ENCODE data around the gene SND1. TPM values are rescaled to one million over a fixed set of nuclear protein-coding genes. Genes with fewer than 3 reads are reported as not detected.

Gene SND1
- total RNA-seq, 4 donors from 2014 or later = 64.3 to 77.0 (median 70.4) TPM

DNA sequence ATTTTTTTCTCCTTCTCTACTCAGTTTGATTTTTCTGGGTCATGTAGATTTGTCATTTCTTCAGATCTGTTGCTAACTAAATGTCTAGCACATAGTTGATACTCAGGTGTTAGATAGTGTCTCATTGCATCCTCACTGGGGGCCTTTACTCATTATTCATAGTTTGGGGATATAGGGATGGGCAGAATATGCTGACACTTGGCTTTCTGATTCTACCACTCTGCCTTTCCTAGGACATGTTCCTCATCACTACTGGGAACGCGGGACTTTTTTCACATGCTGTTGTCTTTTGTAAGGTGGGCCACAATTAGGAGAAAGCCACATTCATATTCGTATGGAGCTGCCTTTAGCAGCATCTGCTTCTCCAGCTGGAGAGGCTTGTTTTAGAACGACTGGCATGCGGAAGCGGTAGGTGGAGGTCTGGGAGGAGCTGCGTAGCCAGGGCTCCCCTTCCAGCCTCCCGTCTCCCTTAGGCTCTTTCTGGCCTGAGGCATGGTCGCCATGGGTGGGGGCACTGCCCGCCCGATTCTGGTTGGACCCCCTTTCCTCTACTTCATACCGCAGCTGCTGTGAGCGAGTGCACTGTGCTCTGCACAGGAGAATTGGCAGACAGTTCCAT lies 78.8 kb downstream of the SND1 start:
- Histone ChIP-seq H3K36me3 (no peaks in the 10 kb centered on the region), H3K27ac (no peak overlapping the region)
- in situ Hi-C loops (cut with MboI; ENCODE audit: low pct_ligation_motif_present in 1 of 4, low pct_unique_long_range_greater_than_20kb in 1 of 4, low sequenced_read_pairs in 3 of 4) = no loop called here

DNA sequence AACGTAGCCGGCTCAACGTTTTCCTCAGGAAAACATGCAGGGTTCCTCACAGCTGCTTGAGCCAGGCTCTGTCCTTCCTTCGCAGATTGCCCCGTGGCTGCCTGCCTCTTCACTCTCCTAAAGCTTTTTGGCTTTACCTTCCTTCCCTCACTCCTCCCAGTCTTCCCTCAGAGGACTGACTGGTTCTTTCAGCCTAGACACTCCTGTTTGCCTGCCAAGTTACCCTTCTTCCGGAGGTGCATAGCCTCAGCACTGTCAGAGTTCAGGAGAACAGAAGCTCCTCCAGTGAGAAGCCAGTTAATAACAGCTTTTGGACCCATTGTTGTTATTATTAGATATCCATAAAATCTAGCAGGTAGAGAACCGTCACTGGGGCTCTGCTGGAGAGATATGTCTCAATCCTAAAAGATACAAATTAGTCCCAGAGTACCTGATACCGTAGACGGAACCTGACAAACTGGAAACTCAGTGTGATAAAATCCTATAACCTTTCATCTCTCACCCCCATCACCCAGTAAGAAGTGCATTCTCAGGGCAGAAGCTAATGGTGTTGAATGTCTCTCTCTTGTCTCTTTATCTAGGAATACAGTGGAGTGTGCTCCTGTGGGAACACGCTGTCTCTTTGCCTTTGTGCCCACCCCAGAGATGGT lies 79.6 kb downstream of the SND1 start:
- Histone ChIP-seq H3K27ac (no peak overlapping the region), H3K36me3 (no peaks in the 10 kb centered on the region), H3K9me3 (no peaks in the 10 kb centered on the region), H3K4me1 (no peaks in the 10 kb centered on the region), H3K27me3 (no peaks in the 10 kb centered on the region), H3K4me3 (no peak overlapping the region)
- no peak for TF ChIP-seq EP300 (IDR thresholded peaks at IDR 0.05; ENCODE audit: low read depth)
- in situ Hi-C loops (cut with MboI; ENCODE audit: low pct_ligation_motif_present in 1 of 4, low pct_unique_long_range_greater_than_20kb in 1 of 4, low sequenced_read_pairs in 3 of 4) (no loop called here), intact Hi-C loops (cut with DNase I; ENCODE audit: low total_unique reads) (no loop called here)
- DNase-seq = no peak
- WGBS, 2 donors (ENCODE audit: low coverage in 1 of 2) = 90 to 92% methylated on average over 10 of the region's 10 CpGs

More for the DNA sequence above, 78.8 kb downstream of the SND1 start:
- Histone ChIP-seq H3K27me3 (no peaks in the 10 kb centered on the region), H3K4me1 (no peaks in the 10 kb centered on the region), H3K4me3 (no peak overlapping the region), H3K9me3 (no peaks in the 10 kb centered on the region)
- TF ChIP-seq POLR2AphosphoS5 (IDR thresholded peaks at IDR 0.05) (no peak), POLR2A (IDR thresholded peaks at IDR 0.05) (no peak), EP300 (IDR thresholded peaks at IDR 0.05; ENCODE audit: low read depth) (no peak), CTCF (IDR thresholded peaks at IDR 0.05) (no peak)
- DNase-seq = no peak
- intact Hi-C loops (cut with DNase I; ENCODE audit: low total_unique reads) = no loop called here
- 83 to 92% methylated on average over 2 to 13 of the region's 13 CpGs for WGBS, 2 donors (ENCODE audit: low coverage in 1 of 2)

DNA sequence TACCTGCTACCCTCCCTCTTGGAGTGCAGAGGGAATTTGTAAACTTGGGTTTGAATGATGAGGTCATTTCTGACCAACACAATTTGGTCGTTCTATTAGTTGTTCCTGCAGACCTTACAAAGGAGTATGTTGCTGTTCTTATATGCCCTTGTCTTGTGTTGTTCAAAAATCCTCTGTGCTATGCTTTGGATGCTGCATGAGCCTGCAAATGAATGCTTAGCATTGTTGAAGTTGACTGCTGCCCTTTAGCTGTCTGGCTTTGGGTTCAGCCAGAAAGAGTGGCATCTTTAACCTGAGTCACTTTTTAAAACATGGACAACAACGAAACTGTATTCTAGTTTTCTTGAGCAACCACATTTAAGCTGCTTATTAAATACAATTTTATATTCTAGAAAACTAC lies 80.3 kb downstream of the SND1 start:
- WGBS, 2 donors (ENCODE audit: low coverage in 1 of 2) = 90 to 93% methylated on average over 2 of the region's 2 CpGs
- H3K4me1 ChIP-seq = no peaks in the 10 kb centered on the region
- TF ChIP-seq POLR2A (IDR thresholded peaks at IDR 0.05) = no peak
- TF ChIP-seq EP300 (IDR thresholded peaks at IDR 0.05; ENCODE audit: low read depth) = no peak
- no peak for TF ChIP-seq CTCF (IDR thresholded peaks at IDR 0.05)
- no peak for TF ChIP-seq POLR2AphosphoS5 (IDR thresholded peaks at IDR 0.05)
- H3K4me3 ChIP-seq = no peak overlapping the region
- no peaks in the 10 kb centered on the region for H3K27me3 ChIP-seq
- DNase-seq = no peak
- no peak overlapping the region for H3K27ac ChIP-seq
- no peaks in the 10 kb centered on the region for H3K9me3 ChIP-seq
- intact Hi-C loops (cut with DNase I; ENCODE audit: low total_unique reads) (no loop called here), in situ Hi-C loops (cut with MboI; ENCODE audit: low pct_ligation_motif_present in 1 of 4, low pct_unique_long_range_greater_than_20kb in 1 of 4, low sequenced_read_pairs in 3 of 4) (no loop called here)
- H3K36me3 ChIP-seq = no peaks in the 10 kb centered on the region

DNA sequence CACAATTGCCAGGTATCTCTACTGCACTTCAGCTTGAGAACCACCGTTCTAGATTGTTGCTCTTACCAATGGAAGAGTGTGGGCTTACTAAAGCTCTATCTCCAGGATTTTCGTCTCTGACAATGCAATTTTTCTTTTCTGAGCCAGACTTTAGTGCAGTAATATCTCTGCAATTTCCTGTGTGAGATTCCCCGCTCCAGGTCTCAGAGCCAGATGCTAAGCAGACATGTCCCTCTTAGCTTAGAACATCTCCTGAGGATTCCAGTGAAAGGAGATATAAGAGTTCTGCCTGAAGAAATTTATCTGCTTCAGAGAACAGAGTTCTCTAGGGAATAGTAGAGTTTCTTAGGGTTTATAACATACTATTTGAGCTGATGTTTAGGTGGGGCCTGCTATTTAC lies 82.0 kb downstream of the SND1 start:
- intact Hi-C loops (cut with DNase I; ENCODE audit: low total_unique reads) = no loop called here
- no peaks in the 10 kb centered on the region for H3K36me3 ChIP-seq
- no peak overlapping the region for H3K4me3 ChIP-seq
- H3K9me3 ChIP-seq = no peaks in the 10 kb centered on the region
- 90 to 95% methylated on average over 2 to 3 of the region's 3 CpGs for WGBS, 2 donors (ENCODE audit: low coverage in 1 of 2)
- DNase-seq = no peak
- TF ChIP-seq CTCF (IDR thresholded peaks at IDR 0.05) (no peak), POLR2A (IDR thresholded peaks at IDR 0.05) (no peak), EP300 (IDR thresholded peaks at IDR 0.05; ENCODE audit: low read depth) (no peak), POLR2AphosphoS5 (IDR thresholded peaks at IDR 0.05) (no peak)
- no peaks in the 10 kb centered on the region for H3K27me3 ChIP-seq
- H3K27ac ChIP-seq = no peak overlapping the region
- in situ Hi-C loops (cut with MboI; ENCODE audit: low pct_ligation_motif_present in 1 of 4, low pct_unique_long_range_greater_than_20kb in 1 of 4, low sequenced_read_pairs in 3 of 4) = no loop called here
- H3K4me1 ChIP-seq = no peaks in the 10 kb centered on the region

All from transverse colon (tissue), 4 donors.